K562 (cell line): ENCODE results near the gene RPTOR. TPM values are rescaled to one million over a fixed set of nuclear protein-coding genes. Genes with fewer than 3 reads are reported as not detected.
A peak's percentile ranks its signal among the peaks of the same experiment; 100 is the strongest.

Experiments used
- ATAC-seq: fragments of 200-7000 bp; cut with Tn5 transposase; 3 replicates; pipeline ENCODE4 v1.9.1; 2020; ENCODE audit warnings: moderate library complexity
- BruUV-seq: library from RNA; stranded (reverse); fragments of 400-500 nt; replicated peaks from 2 replicates; lab custom pipeline; 2021; lab: Mats Ljungman, UMichigan
- CTCF ChIA-PET: fragments of 300-600 bp; formaldehyde crosslinking; extraction: SDS; loops from one replicate; lab custom pipeline; 2021; ENCODE audit warnings: low intra/inter-chr PET ratio; lab: Yijun Ruan, JAX
- POLR2A ChIA-PET: fragments of 300-600, 350-650 bp; sonication (Branson Sonifier 250); formaldehyde crosslinking; extraction: SDS; loops from one replicate; lab custom pipeline; 2021; ENCODE audit warnings: antibody characterized with exemption, inconsistent platforms; lab: Yijun Ruan, JAX
- DNase-seq, 4 experiments: peaks; one replicate each; pipeline versions ENCODE4 v3.0.0 to v3.0.0-alpha.2; 2011 to 2018; ENCODE audit warnings: low spot score in 3 of 4, mixed read lengths in 3 of 4; ENCODE audit errors: extremely low read depth in 1 of 4
- FAIRE-seq: peaks from 2 replicates; lab custom pipeline; 2011; peaks lifted over from hg19 to GRCh38; lab: Jason Lieb, UNC
- H2AFZ ChIP-seq: 2 replicates; pipeline ENCODE4 v1.6.0; 2011; ENCODE audit warnings: low read depth, low read length, control low read depth, inconsistent platforms
- H3K27ac ChIP-seq: fragments of 200-600 bp; 3 replicates; pipeline ENCODE4 v1.8.0; 2011; ENCODE audit warnings: low read depth, mild to moderate bottlenecking, control low read depth, inconsistent platforms, low read length, moderate library complexity, mixed read lengths; ENCODE audit errors: extremely low read depth
- H3K27me3 ChIP-seq, 2 experiments: fragments of 300-600 bp in 1 of 2; 2 replicates in 1 of 2; 3 replicates in 1 of 2; pipeline versions ENCODE4 v1.6.0 to v1.8.0; 2011; ENCODE audit warnings: inconsistent platforms in 2 of 2, low read length in 2 of 2, mild to moderate bottlenecking in 1 of 2, mixed read lengths in 1 of 2, moderate library complexity in 1 of 2; ENCODE audit not compliant: control insufficient read depth in 2 of 2, insufficient read depth in 2 of 2
- H3K36me3 ChIP-seq: fragments of 300-600 bp; 3 replicates; pipeline ENCODE4 v1.8.0; 2011; ENCODE audit warnings: mild to moderate bottlenecking, low read length, inconsistent platforms; ENCODE audit not compliant: control insufficient read depth, insufficient read depth
- H3K4me1 ChIP-seq, 2 experiments: fragments of 200-600 bp in 1 of 2; replicated peaks in 1 of 2; 2 replicates in 1 of 2; 3 replicates in 1 of 2; pipeline versions ENCODE4 v1.5.1 to v1.8.0; 2011; ENCODE audit warnings: inconsistent platforms in 2 of 2, low read length in 2 of 2, mild to moderate bottlenecking in 1 of 2, mixed read lengths in 1 of 2, moderate library complexity in 1 of 2; ENCODE audit not compliant: control insufficient read depth in 2 of 2, insufficient read depth in 2 of 2
- H3K4me2 ChIP-seq: 2 replicates; pipeline ENCODE4 v1.6.1; 2011; ENCODE audit warnings: low read length, control low read depth, inconsistent platforms, mixed read lengths; ENCODE audit not compliant: insufficient read depth
- H3K4me3 ChIP-seq: fragments of 200-600 bp; sonication (generic), shearing (Covaris generic); 2 replicates; pipeline ENCODE4 v1.5.1; 2016; ENCODE audit warnings: control low read depth, inconsistent platforms
- H3K79me2 ChIP-seq: fragments of 200-600 bp; 3 replicates; pipeline ENCODE4 v1.8.0; 2011; ENCODE audit warnings: low read length, inconsistent platforms; ENCODE audit not compliant: control insufficient read depth, insufficient read depth
- H3K9ac ChIP-seq, 2 experiments: 2 replicates each; pipeline versions ENCODE4 v1.6.0 to v1.6.1; 2011; ENCODE audit warnings: low read depth in 2 of 2, low read length in 2 of 2, control low read depth in 1 of 2, inconsistent platforms in 1 of 2, mild to moderate bottlenecking in 1 of 2, mixed read lengths in 1 of 2; ENCODE audit not compliant: insufficient read depth in 1 of 2
- H3K9me1 ChIP-seq: one replicate; pipeline ENCODE4 v1.6.0; 2011; ENCODE audit warnings: inconsistent platforms, mild to moderate bottlenecking, low read length, moderate library complexity; ENCODE audit not compliant: control insufficient read depth, insufficient read depth
- H3K9me3 ChIP-seq: replicated peaks from 2 replicates; pipeline ENCODE4 v1.5.1; 2011; ENCODE audit warnings: low read depth, low read length, inconsistent platforms; ENCODE audit not compliant: control insufficient read depth, insufficient read depth
- H4K20me1 ChIP-seq: replicated peaks from 2 replicates; pipeline ENCODE4 v1.6.1; 2011; ENCODE audit warnings: low read length, inconsistent platforms, mixed read lengths; ENCODE audit not compliant: control insufficient read depth, insufficient read depth
- HDAC8 ChIP-seq: fragments of 450-650 bp; IDR thresholded peaks from 2 replicates; pipeline ENCODE4 v1.6.1; 2016; ENCODE audit warnings: mild to moderate bottlenecking, missing genetic modification characterization, moderate library complexity, missing compliant biosample characterization
- PHF20 ChIP-seq: fragments of 450-650 bp; IDR thresholded peaks from 2 replicates; pipeline ENCODE4 v1.6.1; 2018; ENCODE audit not compliant: partially characterized antibody
- POLR2G ChIP-seq: fragments of 200-400 bp; formaldehyde crosslinking; IDR thresholded peaks from 2 replicates; pipeline ENCODE4 v1.6.1; 2017; ENCODE audit warnings: low read depth, mild to moderate bottlenecking, antibody characterized with exemption, low read length, moderate library complexity
- RBM22 ChIP-seq: fragments of 200-400 bp; formaldehyde crosslinking; IDR thresholded peaks from 2 replicates; pipeline ENCODE4 v1.6.1; 2018; ENCODE audit warnings: low read length, low read depth; ENCODE audit not compliant: poor library complexity, severe bottlenecking
- WGBS: fragments of 100-300 bp; shearing (Covaris generic); methylation state at CpG from one replicate; pipeline ENCODE4 v1.1.6; 2016; ENCODE audit warnings: low coverage, mixed read lengths; ENCODE audit not compliant: insufficient coverage; ENCODE audit errors: missing lambda C conversion rate; 5-methylcytosine and 5-hydroxymethylcytosine counted together
- in situ Hi-C: fragments of 300-500 bp; cut with MboI; formaldehyde crosslinking; loops from 4 replicates; pipeline ENCODE4 v1.15.0; 2018; ENCODE audit warnings: inconsistent platforms, mixed read lengths
- intact Hi-C: fragments of 100-400 bp; cut with micrococcal nuclease; formaldehyde crosslinking; loops from 2 replicates; pipeline ENCODE4 v1.14.2; 2022
- polyA plus RNA-seq, 8 experiments: library from polyadenylated mRNA; depleted of rRNA in 4 of 8; stranded (reverse) in 5 of 8; unstranded in 3 of 8; fragments of >200 nt; fragmentation: Nextera tagmentation in 2 of 8; fragmentation: Illumina TruSeq in 1 of 8; extraction: Ambion mirVana in 2 of 8; extraction: Trizol in 1 of 8; gene quantifications; 2 replicates each; pipeline versions ENCODE4 v1.2.1 to v1.2.3, GENCODE V29; 2011 to 2014; ENCODE audit warnings: inconsistent platforms in 1 of 8, missing spikeins in 1 of 8
- total RNA-seq, 7 experiments: library from RNA; depleted of rRNA in 6 of 7; stranded (reverse); fragments of >200 nt in 6 of 7; fragmentation: Illumina TruSeq in 2 of 7; extraction: Trizol in 2 of 7; gene quantifications; 2 replicates each; pipeline versions ENCODE4 v1.2.1 to v1.2.3, GENCODE V29; 2011 to 2021; ENCODE audit warnings: low replicate concordance in 1 of 7

The RPTOR gene
- total and polyA plus RNA-seq, 9 of the 15 experiments (the other 6 are each of a cell fraction or from before 2014, with no cell fraction given): 0.24 to 54.1 (median 10.2) TPM

GRCh38 chr17:80916246-80916645 is 371.6 kb downstream of the RPTOR start:
- Histone ChIP-seq H3K9me1 (no peaks in the 10 kb centered on the region), H3K27me3 (no peaks in the 10 kb centered on the region), H3K9ac (no peak overlapping the region)
- no peak for ATAC-seq
- TF ChIP-seq POLR2G (0 out of 2 replicates have a peak, but pooled peaks have one; percentile 38), RBM22 (peak; percentile 46), HDAC8 (tag) (no peak)
- TF ChIP-seq, all 486 proteins: peak for 2
- Histone ChIP-seq H3K79me2 (no peaks in the 10 kb centered on the region), H3K27ac (no peak overlapping the region), H3K4me1 (0 out of 5 replicates have a peak, but pooled peaks cover 0 to 2% of the 10 kb centered on the region in 2 experiments), H3K4me3 (no peak overlapping the region), H3K36me3 (peaks cover 25% of the 10 kb centered on the region; the same call in 2 of the 3 replicates), H4K20me1 (no peaks in the 10 kb centered on the region), H3K4me2 (no peak overlapping the region), H2AFZ (no peak overlapping the region), H3K9me3 (peaks cover 7% of the 10 kb centered on the region)
- intact Hi-C loops (no loop called here), in situ Hi-C loops (no loop called here)
- POLR2A ChIA-PET: interaction anchor here (0.6 kb wide), 1 partner anchor 1127 kb away, joined by 3 read pairs; no protein-coding TSS in a partner anchor
- BruUV-seq: no TSS peak
- no peak for FAIRE-seq
- DNase-seq: no peak
- 81% methylated on average over 8 of the region's 8 CpGs for WGBS
- CTCF ChIA-PET: no interaction called here

- no peak overlapping the region for H3K27ac ChIP-seq
- peaks cover 0 to 8% of the 10 kb centered on the region in 2 experiments; a peak in 1 of 5 replicates for H3K4me1 ChIP-seq
- in situ Hi-C loops (no loop called here), intact Hi-C loops (no loop called here)
- H3K36me3 ChIP-seq: peaks cover 22% of the 10 kb centered on the region; the same call in 1 of the 3 replicates
- POLR2A ChIA-PET: interaction anchor here (0.7 kb wide), 1 partner anchor 20 kb away, joined by 3 read pairs; no protein-coding TSS in a partner anchor
- DNase-seq: no peak
- no peaks in the 10 kb centered on the region for H3K79me2 ChIP-seq
- BruUV-seq: no TSS peak
- no peaks in the 10 kb centered on the region for H3K27me3 ChIP-seq
- no peak overlapping the region for H3K4me2 ChIP-seq
- H3K9ac ChIP-seq: peak overlapping the region in 1 of 2 experiments; percentile 17; a peak in 1 of 4 replicates
- no peak for ATAC-seq
- H2AFZ ChIP-seq: no peak overlapping the region
- peak; percentile 23; the same call in 1 of the 2 replicates for TF ChIP-seq POLR2G
- TF ChIP-seq PHF20: no peak
- CTCF ChIA-PET: no interaction called here
- no peaks in the 10 kb centered on the region for H3K9me1 ChIP-seq
- H4K20me1 ChIP-seq: no peaks in the 10 kb centered on the region
- H3K9me3 ChIP-seq: peaks cover 7% of the 10 kb centered on the region
- WGBS: 90% methylated on average over 29 of the region's 33 CpGs
- FAIRE-seq: no peak
- no peak overlapping the region for H3K4me3 ChIP-seq
Measured at GRCh38 chr17:80917716-80918560, 373.3 kb downstream of the RPTOR start.
